Transverse colon (tissue), 4 donors: Measurements from ENCODE around the gene ZNF362.

ENCODE experiments used
- CTCF ChIP-seq, 5 experiments: fragments of 200-600 bp in 3 of 5; fragments of 450-650 bp in 2 of 5; sonication (generic) in 3 of 5; IDR thresholded peaks; 1 replicate in 2 of 5; 2 replicates in 3 of 5; pipeline ENCODE4 v1.5.1; 2016 to 2017; ENCODE audit warnings: antibody characterized with exemption in 5 of 5, inconsistent platforms in 3 of 5, mild to moderate bottlenecking in 2 of 5, moderate library complexity in 1 of 5
- EP300 ChIP-seq: sonication (generic); formaldehyde crosslinking; IDR thresholded peaks from one replicate; pipeline ENCODE4 v1.6.1; 2017; ENCODE audit warnings: antibody characterized with exemption, low read depth
- POLR2A ChIP-seq: fragments of 450-650 bp; IDR thresholded peaks from one replicate; pipeline ENCODE4 v1.6.1; 2016; ENCODE audit warnings: antibody characterized with exemption, mild to moderate bottlenecking, moderate library complexity
- POLR2AphosphoS5 ChIP-seq, 3 donors: sonication (generic); formaldehyde crosslinking; IDR thresholded peaks; one replicate each; pipeline ENCODE4 v1.6.1; 2016; ENCODE audit warnings: antibody characterized with exemption in 3 of 3

- TF ChIP-seq CTCF (IDR thresholded peaks at IDR 0.05): no peak
- no peak for TF ChIP-seq POLR2A
- TF ChIP-seq EP300: no peak
- TF ChIP-seq POLR2AphosphoS5 (IDR thresholded peaks at IDR 0.05): no peak
Measured at GRCh38 chr1:33299461-33300155, 43.3 kb downstream of the ZNF362 start.
